Activated gamma-delta T cell (primary cell): ENCODE measurements around the gene ZBTB38.

Experiments used
- DNase-seq: peaks from one replicate; lab custom pipeline; 2025; lab: John Stamatoyannopoulos, UW

ZBTB38 gene

GRCh38 chr3:141337523-141337854, 30.8 kb upstream of the ZBTB38 start:
- DNase-seq, result no peak

- no peak for DNase-seq
Measured at GRCh38 chr3:141337991-141338390, 30.3 kb upstream of the ZBTB38 start.

- no peak for DNase-seq
Measured at GRCh38 chr3:141338881-141339280, 29.4 kb upstream of the ZBTB38 start.

- DNase-seq, result no peak
Measured at GRCh38 chr3:141341536-141341935, 26.8 kb upstream of the ZBTB38 start.

- DNase-seq, result no peak
Measured at GRCh38 chr3:141342386-141342785, 25.9 kb upstream of the ZBTB38 start.

GRCh38 chr3:141343077-141343476, 25.2 kb upstream of the ZBTB38 start:
- DNase-seq, result no peak

- DNase-seq, result no peak
Measured at GRCh38 chr3:141343865-141344271, 24.4 kb upstream of the ZBTB38 start.

- no peak for DNase-seq
Measured at GRCh38 chr3:141345528-141345927, 22.8 kb upstream of the ZBTB38 start.

- no peak for DNase-seq
Measured at GRCh38 chr3:141346007-141346406, 22.3 kb upstream of the ZBTB38 start.

GRCh38 chr3:141346418-141346817, 21.9 kb upstream of the ZBTB38 start:
- no peak for DNase-seq

GRCh38 chr3:141346839-141347238, 21.5 kb upstream of the ZBTB38 start:
- DNase-seq, result no peak

GRCh38 chr3:141348837-141349236, 19.5 kb upstream of the ZBTB38 start:
- no peak for DNase-seq

- DNase-seq, result no peak
Measured at GRCh38 chr3:141349711-141350110, 18.6 kb upstream of the ZBTB38 start.

- no peak for DNase-seq
Measured at GRCh38 chr3:141350666-141351065, 17.6 kb upstream of the ZBTB38 start.

- DNase-seq, result no peak
Measured at GRCh38 chr3:141352262-141352984, 15.9 kb upstream of the ZBTB38 start.

GRCh38 chr3:141353652-141354495, 14.4 kb upstream of the ZBTB38 start:
- DNase-seq, result no peak

- no peak for DNase-seq
Measured at GRCh38 chr3:141354517-141354916, 13.8 kb upstream of the ZBTB38 start.

- no peak for DNase-seq
Measured at GRCh38 chr3:141355242-141355641, 13.1 kb upstream of the ZBTB38 start.

- DNase-seq, result no peak
Measured at GRCh38 chr3:141356046-141356445, 12.3 kb upstream of the ZBTB38 start.

- DNase-seq, result no peak
Measured at GRCh38 chr3:141360888-141361598, 7.3 kb upstream of the ZBTB38 start.

GRCh38 chr3:141362736-141363135, 5.6 kb upstream of the ZBTB38 start:
- no peak for DNase-seq

GRCh38 chr3:141365201-141365600, 3.1 kb upstream of the ZBTB38 start:
- no peak for DNase-seq
